Measurements from ENCODE around the gene SEC14L3. TPM values are rescaled to one million over a fixed set of nuclear protein-coding genes. Genes with fewer than 3 reads are reported as not detected.
"Not testable (repeated sequence)": the region's sequence is repeated elsewhere in the genome, so short reads cannot be mapped to it uniquely, and the experiment has no call there.

SEC14L3 gene
- total RNA-seq, 4 donors from 2014 or later = not detected

- peaks cover 0 to 38% (median 0%) of the 10 kb centered on the region in 4 donors for H3K27me3 ChIP-seq
- WGBS = 76% methylated on average over 2 of the region's 2 CpGs
- intact Hi-C loops (cut with DNase I) = no loop called here
- no peaks in the 10 kb centered on the region for H3K4me1 ChIP-seq
- no peaks in the 10 kb centered on the region for H3K36me3 ChIP-seq
- TF ChIP-seq CTCF (IDR thresholded peaks at IDR 0.05) (no peak), POLR2A (IDR thresholded peaks at IDR 0.05; ENCODE audit: low read depth) (no peak), EP300 (IDR thresholded peaks at IDR 0.05) (no peak), POLR2AphosphoS5 (IDR thresholded peaks at IDR 0.05) (no peak)
- no peak for DNase-seq (ENCODE audit: extremely low spot score)
- H3K4me3 ChIP-seq = no peak overlapping the region
- no peak overlapping the region for H3K27ac ChIP-seq (replicated peaks in 1 of 4)
- H3K9me3 ChIP-seq = no peaks in the 10 kb centered on the region
These were observed 2.7 kb downstream of the SEC14L3 start for GRCh38 chr22:30469165-30469564.

- H3K9me3 ChIP-seq; H3K36me3 ChIP-seq; intact Hi-C loops (cut with DNase I); DNase-seq (ENCODE audit: extremely low spot score); H3K4me1 ChIP-seq; H3K4me3 ChIP-seq; H3K27ac ChIP-seq (replicated peaks in 1 of 4): not testable (repeated sequence)
- peaks cover 0 to 25% (median 0%) of the 10 kb centered on the region in 4 donors for H3K27me3 ChIP-seq
- 82% methylated on average over 6 of the region's 6 CpGs for WGBS
These were observed 11.3 kb downstream of the SEC14L3 start for GRCh38 chr22:30460555-30460954.

GRCh38 chr22:30460147-30460546 is 11.7 kb downstream of the SEC14L3 start:
- Histone ChIP-seq H3K36me3 (no peaks in the 10 kb centered on the region), H3K27me3 (peaks cover 0 to 25% (median 0%) of the 10 kb centered on the region in 4 donors), H3K4me1 (no peaks in the 10 kb centered on the region), H3K27ac (replicated peaks in 1 of 4) (no peak overlapping the region), H3K9me3 (no peaks in the 10 kb centered on the region), H3K4me3 (no peak overlapping the region)
- TF ChIP-seq POLR2A (IDR thresholded peaks at IDR 0.05; ENCODE audit: low read depth) (no peak), POLR2AphosphoS5 (IDR thresholded peaks at IDR 0.05) (no peak), EP300 (IDR thresholded peaks at IDR 0.05) (no peak), CTCF (IDR thresholded peaks at IDR 0.05) (no peak)
- 79% methylated on average over 4 of the region's 4 CpGs for WGBS
- no peak for DNase-seq (ENCODE audit: extremely low spot score)
- intact Hi-C loops (cut with DNase I) = no loop called here

GRCh38 chr22:30459181-30460052 is 12.4 kb downstream of the SEC14L3 start:
- TF ChIP-seq POLR2A (IDR thresholded peaks at IDR 0.05; ENCODE audit: low read depth) (no peak), EP300 (IDR thresholded peaks at IDR 0.05) (no peak), POLR2AphosphoS5 (IDR thresholded peaks at IDR 0.05) (no peak), CTCF (IDR thresholded peaks at IDR 0.05) (no peak)
- Histone ChIP-seq H3K27me3 (peaks cover 0 to 25% (median 0%) of the 10 kb centered on the region in 4 donors), H3K4me1 (no peaks in the 10 kb centered on the region), H3K9me3 (no peaks in the 10 kb centered on the region), H3K36me3 (no peaks in the 10 kb centered on the region), H3K4me3 (no peak overlapping the region), H3K27ac (replicated peaks in 1 of 4) (no peak overlapping the region)
- no peak for DNase-seq (ENCODE audit: extremely low spot score)
- intact Hi-C loops (cut with DNase I) = no loop called here
- WGBS = 68% methylated on average over 4 of the region's 4 CpGs

- TF ChIP-seq EP300 (IDR thresholded peaks at IDR 0.05) (no peak), POLR2A (IDR thresholded peaks at IDR 0.05; ENCODE audit: low read depth) (no peak), POLR2AphosphoS5 (IDR thresholded peaks at IDR 0.05) (no peak), CTCF (IDR thresholded peaks at IDR 0.05) (no peak)
- no peak overlapping the region for H3K27ac ChIP-seq (replicated peaks in 1 of 4)
- no peak overlapping the region for H3K4me3 ChIP-seq
- no peak for DNase-seq (ENCODE audit: extremely low spot score)
- WGBS = 42% methylated on average over 6 of the region's 8 CpGs
- H3K36me3 ChIP-seq = no peaks in the 10 kb centered on the region
- intact Hi-C loops (cut with DNase I) = no loop called here
- H3K27me3 ChIP-seq = peaks cover 0 to 32% (median 0%) of the 10 kb centered on the region in 4 donors
- H3K4me1 ChIP-seq = no peaks in the 10 kb centered on the region
- no peaks in the 10 kb centered on the region for H3K9me3 ChIP-seq
These were observed 13.8 kb downstream of the SEC14L3 start for GRCh38 chr22:30457981-30458380.
